ENCODE data around the gene DLGAP1. TPM values are rescaled to one million over a fixed set of nuclear protein-coding genes. Genes with fewer than 3 reads are reported as not detected.

Gene DLGAP1
- total RNA-seq (2014; rRNA removed; shearing (Covaris generic)), result 1.5 and 1.9 TPM in 2 replicates

DNA sequence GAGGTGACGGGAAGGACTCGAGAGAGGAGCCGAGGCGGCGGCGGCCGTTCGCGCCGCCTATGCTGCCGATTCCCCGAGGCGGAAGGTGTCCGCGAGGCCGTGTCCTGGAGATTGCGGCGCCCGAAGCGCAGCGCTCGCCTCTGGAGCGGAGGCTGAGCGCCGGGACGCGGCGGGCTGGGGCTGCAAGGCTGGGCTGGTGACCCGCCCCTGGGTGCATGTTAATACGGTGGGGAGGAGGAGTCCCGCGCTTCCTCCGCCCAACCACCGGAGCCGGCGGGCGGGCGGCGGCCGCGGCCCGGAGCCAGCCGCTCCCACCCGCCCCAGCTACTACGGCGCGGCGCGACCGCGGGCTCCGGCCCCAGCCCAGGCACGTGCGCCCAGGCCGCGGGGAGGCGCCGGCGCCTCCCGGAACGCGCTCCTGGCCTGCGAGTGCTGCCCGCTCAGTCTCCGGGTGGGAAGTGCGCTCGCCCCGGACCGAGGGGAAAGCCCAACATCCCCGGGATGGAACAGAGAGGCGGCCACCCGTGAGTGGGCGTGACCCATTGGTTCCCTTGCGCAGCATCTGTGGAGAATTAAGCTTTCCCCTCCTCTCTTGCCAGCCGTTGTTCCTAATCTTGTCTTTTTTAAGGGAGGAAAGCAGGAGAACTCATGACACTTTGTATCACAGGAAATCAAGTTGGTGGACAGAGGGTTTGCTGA lies at the start of gene DLGAP1:
TSS of gene DLGAP1 (minus strand) at position 195 of the 699 bp plus-strand sequence.

DNA sequence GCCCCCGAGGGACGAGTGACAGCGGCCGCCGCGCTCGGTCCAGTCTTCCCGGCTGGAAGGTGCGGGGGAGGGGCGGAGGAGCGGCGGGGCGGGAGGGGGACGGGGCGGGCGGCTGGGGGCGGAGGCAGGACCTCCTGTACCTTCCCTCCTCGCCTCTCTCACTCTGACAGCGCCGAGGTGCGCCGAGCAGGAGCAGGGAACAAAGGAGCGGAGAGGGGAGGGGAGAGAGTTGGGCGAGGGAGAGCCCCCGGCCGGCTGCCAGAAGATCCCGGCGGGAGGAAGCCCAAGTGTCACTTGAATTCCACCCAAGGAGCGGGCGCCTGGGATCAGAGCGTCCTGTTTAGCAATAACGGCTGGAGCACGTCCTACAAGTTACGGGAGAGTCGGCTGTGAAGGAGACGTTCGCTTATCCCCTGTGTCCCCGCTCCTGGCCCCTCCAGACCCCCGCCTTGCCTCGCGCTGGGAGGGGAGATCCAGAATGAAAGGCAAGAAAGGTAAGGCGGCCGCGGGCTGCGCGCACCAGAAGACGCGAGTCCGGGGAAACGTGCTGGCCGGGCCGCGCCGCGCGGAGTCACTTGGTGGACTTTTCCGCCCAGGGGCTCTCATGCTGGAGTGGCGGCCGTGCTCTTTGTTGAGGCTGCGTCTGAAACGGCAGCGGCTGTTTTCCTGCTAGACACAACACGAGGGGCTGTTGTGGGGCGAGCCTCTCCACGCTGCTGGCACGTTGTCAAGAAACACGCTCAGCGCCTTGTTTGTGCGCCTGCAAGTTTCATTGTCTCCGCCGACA lies 1004.9 kb downstream of the DLGAP1 start, which contains the start of gene TGIF1:
TSS of gene TGIF1 (plus strand) at position 161 of the 787 bp plus-strand sequence. CDS start at position 479, 318 bp downstream.

Small RNA genes within 50 kb of the gene (small RNA-seq; reads per million reads assigned to genes)
- gene AP005208.1 (not detected), gene AP005403.1 (0.13 reads per million), gene MIR6718 (not detected), gene RN7SL39P (not detected), gene RNU6-831P (not detected)

Data from A375 (cell line).